Right cardiac atrium (tissue), 5 donors: ENCODE measurements around the gene PHF5A. TPM values are rescaled to one million over a fixed set of nuclear protein-coding genes. Genes with fewer than 3 reads are reported as not detected.

Experiments used
- ATAC-seq, 2 donors: fragments of 200-7000 bp; cut with Tn5 transposase; one replicate each; pipeline versions ENCODE4 v1.8.0 to v1.9.1; 2020; ENCODE audit warnings: moderate library complexity in 2 of 2, mild to moderate bottlenecking in 1 of 2
- DNase-seq, 3 donors: peaks; one replicate each; pipeline ENCODE4 v3.0.0-alpha.2; 2020
- H3K27ac ChIP-seq: one replicate; pipeline ENCODE4 v1.5.1; 2013; ENCODE audit warnings: mild to moderate bottlenecking, low read length, control low read depth, moderate library complexity
- H3K27me3 ChIP-seq: one replicate; pipeline ENCODE4 v1.6.1; 2013; ENCODE audit not compliant: control insufficient read depth, insufficient read depth
- H3K4me1 ChIP-seq: one replicate; pipeline ENCODE4 v1.6.1; 2013; ENCODE audit warnings: low read length; ENCODE audit not compliant: control insufficient read depth, insufficient read depth
- H3K4me3 ChIP-seq: one replicate; pipeline ENCODE4 v1.5.1; 2013; ENCODE audit warnings: low read length, control low read depth
- H3K9me3 ChIP-seq: one replicate; pipeline ENCODE4 v1.6.1; 2013; ENCODE audit warnings: low read length; ENCODE audit not compliant: control insufficient read depth
- WGBS: extraction: QIAGEN DNeasy Blood & Tissue Kit; methylation state at CpG from one replicate; pipeline ENCODE4 v1.1.7; 2013; 5-methylcytosine and 5-hydroxymethylcytosine counted together
- intact Hi-C, 4 donors: fragments of 100-400 bp; cut with DNase I; formaldehyde crosslinking; loops; one replicate each; pipeline versions ENCODE4 v1.11.0 to v1.14.0; 2022 to 2023
- long read RNA-seq, 4 donors: library from polyadenylated mRNA; unstranded; transcript quantifications; one replicate each; pipeline ENCODE4 v2.0.0, GENCODE V29; 2020 to 2021
- polyA plus RNA-seq: library from polyadenylated mRNA; stranded (reverse); fragments of 200-250 nt; gene quantifications from one replicate; pipeline ENCODE4 v1.2.3, GENCODE V29; 2013
- total RNA-seq, 4 donors: library from RNA; stranded (reverse); fragmentation: NEBNext Ultra II Directional; extraction: Animal tissue kit (Norgen Biotek cat#: 25700); gene quantifications; one replicate each; pipeline ENCODE4 v1.2.1, GENCODE V29; 2021
- donor health status: healthy with polysubstance abuse.
- donor health status: DM: no; HTN: yes; CAD: no.
- donor health status: DM: no; HTN: no; CAD: no.
- donor health status: DM: no; HTN: yes; CAD: no; lungs with severe emphysema.
- donor health status: DM: yes; HTN: yes; CAD: no.

The PHF5A gene, protein sequence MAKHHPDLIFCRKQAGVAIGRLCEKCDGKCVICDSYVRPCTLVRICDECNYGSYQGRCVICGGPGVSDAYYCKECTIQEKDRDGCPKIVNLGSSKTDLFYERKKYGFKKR
- total RNA-seq: 10 to 100 TPM; 22.4 to 26.0 (median 25.0) TPM
- polyA plus RNA-seq: 34.6 TPM
- long read RNA-seq, donor 1, partial matches to known transcripts: 0 of 4 reads
- long read RNA-seq, donor 1, other reads (novel, unspliced or antisense): 0 of 4 reads
- long read RNA-seq, donor 2, partial matches to known transcripts: 0 of 3 reads
- long read RNA-seq, donor 2, other reads (novel, unspliced or antisense): 1 of 3 reads
- long read RNA-seq, donor 3, transcript PHF5A-201 (4 exons, 1,086 nt): major isoform, 13 of 14 reads
- long read RNA-seq, donor 3, partial matches to known transcripts: 0 of 14 reads
- long read RNA-seq, donor 3, other reads (novel, unspliced or antisense): 1 of 14 reads
- long read RNA-seq, donor 4, partial matches to known transcripts: 0 of 4 reads
- long read RNA-seq, donor 4, other reads (novel, unspliced or antisense): 3 of 4 reads

- H3K9me3 ChIP-seq: no peaks in the 10 kb centered on the region
- intact Hi-C loops: loop anchor here in 1 of 4 donors (10.0 kb wide), 1 partner anchor 46 kb away; no protein-coding TSS in a partner anchor
- peak within 1 kb of the TSS; percentile 91 for H3K4me3 ChIP-seq
- peak; percentile 98 to 99 (median 99) for DNase-seq
- peaks cover 1% of the 10 kb centered on the region for H3K4me1 ChIP-seq
- no peaks in the 10 kb centered on the region for H3K27me3 ChIP-seq
- peak within 1 kb of the TSS; percentile 98 for H3K27ac ChIP-seq
- ATAC-seq: peak; percentile 98
- under 1% methylated on average over 51 of the region's 51 CpGs for WGBS
Measured at GRCh38 chr22:41468381-41469217, at the start of gene PHF5A, which contains the start of gene ACO2. Gene PHF5A (minus strand): TSS chr22:41468692. CDS start chr22:41468653, 39 bp downstream. Gene ACO2 (plus strand): TSS chr22:41469117. CDS start chr22:41469147, 30 bp downstream.

DNA sequence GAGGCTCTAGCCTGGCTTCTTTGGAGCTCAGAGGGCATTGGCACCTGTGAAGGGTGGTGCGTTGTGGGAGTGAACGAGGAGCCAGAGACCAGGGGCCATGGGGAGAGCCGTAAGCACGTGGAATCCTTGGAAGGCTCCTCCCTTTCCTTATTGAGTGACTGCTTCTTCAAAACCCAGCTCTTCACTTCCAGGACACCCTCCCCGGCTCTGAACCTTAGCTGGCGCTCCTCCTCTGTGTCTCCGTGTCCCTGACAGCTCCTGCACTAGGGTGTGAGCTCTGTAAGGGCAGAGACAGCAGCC lies 49.5 kb upstream of the PHF5A start:
- Histone ChIP-seq H3K27ac (no peak overlapping the region), H3K4me1 (peaks cover 3% of the 10 kb centered on the region), H3K27me3 (no peaks in the 10 kb centered on the region), H3K4me3 (no peak overlapping the region), H3K9me3 (no peaks in the 10 kb centered on the region)
- WGBS: 62% methylated on average over 7 of the region's 7 CpGs
- no peak for ATAC-seq
- DNase-seq: peak in 1 of 3 donors; percentile 42
- intact Hi-C loops: loop anchor here in 3 of 4 donors (5.0 to 10.0 kb wide), 3 partner anchors 46 to 116 kb away; partner anchors contain the start of genes ACO2 (in 1 of the 3) and PHF5A (in 1 of the 3)

- H3K27me3 ChIP-seq: no peaks in the 10 kb centered on the region
- ATAC-seq (peak; percentile 22 to 44), DNase-seq (peak; percentile 66 to 86 (median 73))
- H3K4me3 ChIP-seq: no peak overlapping the region
- WGBS: 57% methylated on average over 22 of the region's 22 CpGs
- peaks cover 8% of the 10 kb centered on the region for H3K4me1 ChIP-seq
- intact Hi-C loops: loop anchor here in 3 of 4 donors (5.0 to 10.0 kb wide), 3 partner anchors 45 to 115 kb away; partner anchors contain the start of genes ACO2 (in 1 of the 3) and PHF5A (in 1 of the 3)
- no peaks in the 10 kb centered on the region for H3K9me3 ChIP-seq
- no peak overlapping the region for H3K27ac ChIP-seq
Measured at GRCh38 chr22:41517172-41518047, 48.9 kb upstream of the PHF5A start.

DNA sequence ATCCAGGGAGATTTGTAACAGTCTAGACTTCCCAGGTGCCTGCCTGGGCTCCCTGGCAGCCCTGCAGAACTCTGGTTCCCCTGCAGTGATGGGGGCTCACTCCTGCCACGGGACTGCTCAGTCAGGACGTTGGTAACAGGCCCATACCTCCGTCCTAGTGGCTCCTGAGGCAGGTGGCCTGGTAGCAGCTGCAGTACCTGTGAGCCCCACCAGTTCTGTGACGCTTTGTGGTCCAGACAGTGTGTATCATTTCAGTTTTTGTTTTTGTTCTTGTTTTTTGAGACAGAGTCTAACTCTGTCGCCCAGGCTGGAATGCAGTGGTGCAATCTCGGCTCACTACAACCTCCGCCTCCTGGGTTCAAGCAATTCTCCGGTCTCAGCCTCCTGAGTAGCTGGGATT lies 48.0 kb upstream of the PHF5A start:
- Histone ChIP-seq H3K9me3 (no peaks in the 10 kb centered on the region), H3K4me3 (no peak overlapping the region), H3K4me1 (peaks cover 9% of the 10 kb centered on the region), H3K27ac (no peak overlapping the region), H3K27me3 (no peaks in the 10 kb centered on the region)
- no peak for DNase-seq
- 89% methylated on average over 8 of the region's 8 CpGs for WGBS
- intact Hi-C loops: loop anchor here in 3 of 4 donors (5.0 to 10.0 kb wide), 3 partner anchors 44 to 114 kb away; partner anchors contain the start of genes ACO2 (in 1 of the 3) and PHF5A (in 1 of the 3)
- no peak for ATAC-seq

DNA sequence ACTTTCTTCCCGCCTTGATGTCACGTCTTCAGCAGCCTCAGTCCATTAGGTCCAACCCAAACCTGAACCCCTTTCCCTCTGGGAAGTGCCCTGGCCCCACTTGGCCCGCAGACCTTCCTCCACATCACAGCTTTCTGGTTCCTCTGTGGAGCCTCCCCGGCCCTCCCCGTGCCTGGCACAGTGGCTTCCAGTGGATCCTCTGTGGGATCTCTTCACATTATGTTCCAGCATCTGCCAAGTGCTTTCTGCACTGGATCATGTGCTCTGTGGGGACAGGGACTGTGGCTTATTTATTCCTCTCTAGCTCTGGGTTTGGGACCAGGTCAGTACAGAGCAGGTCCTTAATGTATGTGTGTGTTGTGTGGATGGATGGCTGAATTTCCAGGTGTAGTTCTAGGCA lies 44.9 kb upstream of the PHF5A start:
- no peaks in the 10 kb centered on the region for H3K27me3 ChIP-seq
- DNase-seq (peak in 2 of 3 donors; percentile 21 to 53), ATAC-seq (no peak)
- WGBS: 70% methylated on average over 5 of the region's 5 CpGs
- no peaks in the 10 kb centered on the region for H3K9me3 ChIP-seq
- H3K4me3 ChIP-seq: no peak overlapping the region
- peak overlapping the region; percentile 73 for H3K27ac ChIP-seq
- peaks cover 9% of the 10 kb centered on the region for H3K4me1 ChIP-seq
- intact Hi-C loops: loop anchor here in 1 of 4 donors (10.0 kb wide), 1 partner anchor 49 kb away; the partner anchor contains the start of genes ACO2 and PHF5A

GRCh38 chr22:41512421-41513194 lies 44.1 kb upstream of the PHF5A start:
- intact Hi-C loops: loop anchor here in 1 of 4 donors (10.0 kb wide), 1 partner anchor 48 kb away; the partner anchor contains the start of genes ACO2 and PHF5A
- ATAC-seq: peak; percentile 40 to 60
- 65% methylated on average over 17 of the region's 17 CpGs for WGBS
- peak in 2 of 3 donors; percentile 65 to 75 for DNase-seq
- H3K4me1 ChIP-seq: peaks cover 9% of the 10 kb centered on the region
- no peaks in the 10 kb centered on the region for H3K27me3 ChIP-seq
- no peak overlapping the region for H3K4me3 ChIP-seq
- H3K9me3 ChIP-seq: no peaks in the 10 kb centered on the region
- peak overlapping the region; percentile 73 for H3K27ac ChIP-seq

DNA sequence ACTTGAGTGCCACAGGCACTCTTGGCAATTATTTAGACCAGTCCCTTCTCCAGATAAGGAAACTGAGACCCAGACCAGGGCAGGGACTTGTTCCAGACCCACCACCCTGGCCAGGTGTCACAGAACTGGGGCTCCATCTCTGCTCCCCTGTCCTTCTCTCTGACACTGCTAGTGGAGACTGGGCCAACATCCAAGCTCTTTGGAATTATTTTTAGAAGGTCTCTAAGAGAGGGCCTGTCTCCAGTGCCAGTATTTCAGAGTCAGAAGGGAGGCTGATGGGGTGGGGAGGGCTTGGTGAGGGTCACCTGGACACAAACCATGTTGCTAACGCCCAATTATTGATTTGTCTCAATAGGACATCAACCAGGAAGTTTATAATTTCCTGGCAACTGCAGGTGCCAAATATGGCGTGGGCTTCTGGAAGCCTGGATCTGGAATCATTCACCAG lies 43.1 kb upstream of the PHF5A start:
- 52% methylated on average over 2 of the region's 2 CpGs for WGBS
- ATAC-seq (peak; percentile 36 to 59), DNase-seq (peak in 1 of 3 donors; percentile 35)
- Histone ChIP-seq H3K4me1 (peaks cover 14% of the 10 kb centered on the region), H3K27me3 (no peaks in the 10 kb centered on the region), H3K4me3 (no peak overlapping the region), H3K9me3 (no peaks in the 10 kb centered on the region), H3K27ac (peak overlapping the region; percentile 71)
- intact Hi-C loops: loop anchor here in 1 of 4 donors (10.0 kb wide), 1 partner anchor 47 kb away; the partner anchor contains the start of genes ACO2 and PHF5A

DNA sequence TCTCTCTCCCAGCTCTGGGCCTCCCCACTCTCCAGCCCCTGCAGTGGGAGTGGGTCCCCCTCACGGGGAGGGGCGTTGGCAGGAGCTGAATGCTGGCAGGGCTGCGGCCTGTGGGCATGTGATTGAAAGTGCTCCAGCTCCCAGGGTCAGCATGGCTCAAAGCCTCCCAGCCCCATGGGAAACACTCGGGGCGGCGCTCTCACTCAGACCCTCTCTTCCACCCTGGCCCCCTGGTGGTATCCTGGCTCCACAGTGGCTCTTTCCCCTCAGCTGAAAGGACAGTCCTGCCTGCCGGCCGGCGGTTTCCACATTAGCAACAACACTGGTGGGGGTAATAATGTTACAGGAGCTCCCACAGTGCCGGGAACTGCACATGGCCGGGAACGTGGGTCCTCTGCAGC lies 40.3 kb upstream of the PHF5A start:
- Histone ChIP-seq H3K27me3 (no peaks in the 10 kb centered on the region), H3K4me1 (peaks cover 14% of the 10 kb centered on the region), H3K4me3 (no peak overlapping the region), H3K27ac (peak overlapping the region; percentile 38), H3K9me3 (no peaks in the 10 kb centered on the region)
- 51% methylated on average over 12 of the region's 12 CpGs for WGBS
- intact Hi-C loops: no loop called here
- peak; percentile 24 to 51 for ATAC-seq
- peak in 2 of 3 donors; percentile 76 to 87 for DNase-seq

GRCh38 chr22:41507330-41508063 lies 39.0 kb upstream of the PHF5A start:
- WGBS: 88% methylated on average over 23 of the region's 23 CpGs
- no peak for ATAC-seq
- H3K27me3 ChIP-seq: no peaks in the 10 kb centered on the region
- no peak overlapping the region for H3K4me3 ChIP-seq
- H3K9me3 ChIP-seq: no peaks in the 10 kb centered on the region
- peak in 1 of 3 donors; percentile 41 for DNase-seq
- peaks cover 7% of the 10 kb centered on the region for H3K4me1 ChIP-seq
- peak overlapping the region; percentile 45 for H3K27ac ChIP-seq
- intact Hi-C loops: no loop called here
